Kasumi-1 (cell line): ENCODE results near the gene GNG4.
"Not testable (repeated sequence)": the region's sequence is repeated elsewhere in the genome, so short reads cannot be mapped to it uniquely, and the experiment has no call there.

Experiments used
- DNase-seq, 2 experiments: peaks; one replicate each; lab custom pipeline; 2025; lab: John Stamatoyannopoulos, UW

GNG4 gene

GRCh38 chr1:235624721-235625333, 24.8 kb downstream of the GNG4 start:
- peak in 1 of 2 experiments; percentile 14 for DNase-seq

GRCh38 chr1:235622936-235623779, 26.4 kb downstream of the GNG4 start:
- DNase-seq, result no peak

DNA sequence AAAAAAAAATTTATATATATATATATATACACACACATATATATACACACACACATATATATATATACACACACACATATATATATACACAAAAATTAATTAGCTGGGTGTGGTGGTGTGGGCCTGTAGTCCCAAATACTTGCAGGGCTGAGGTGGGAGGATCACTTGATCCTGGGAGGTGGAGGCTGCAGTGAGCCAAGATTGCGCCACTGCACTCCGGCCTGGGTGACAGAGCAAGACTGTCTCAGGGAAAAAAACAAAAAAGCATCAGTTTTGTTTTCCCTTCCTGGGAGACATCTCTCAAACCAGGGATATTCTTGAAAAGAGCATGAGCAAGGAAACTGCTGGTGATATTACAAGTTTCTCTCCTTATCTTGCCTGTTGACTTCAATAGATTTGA, 30.4 kb downstream of the GNG4 start:
- not testable (repeated sequence) for DNase-seq

GRCh38 chr1:235617808-235618207, 31.8 kb downstream of the GNG4 start:
- DNase-seq, result no peak

- DNase-seq, result no peak
These were observed 32.4 kb downstream of the GNG4 start for GRCh38 chr1:235617140-235617539.

GRCh38 chr1:235614442-235614954, 35.1 kb downstream of the GNG4 start:
- no peak for DNase-seq

- no peak for DNase-seq
These were observed 36.0 kb downstream of the GNG4 start for GRCh38 chr1:235613602-235614001.

- DNase-seq, result no peak
These were observed 36.8 kb downstream of the GNG4 start for GRCh38 chr1:235612761-235613160.

DNA sequence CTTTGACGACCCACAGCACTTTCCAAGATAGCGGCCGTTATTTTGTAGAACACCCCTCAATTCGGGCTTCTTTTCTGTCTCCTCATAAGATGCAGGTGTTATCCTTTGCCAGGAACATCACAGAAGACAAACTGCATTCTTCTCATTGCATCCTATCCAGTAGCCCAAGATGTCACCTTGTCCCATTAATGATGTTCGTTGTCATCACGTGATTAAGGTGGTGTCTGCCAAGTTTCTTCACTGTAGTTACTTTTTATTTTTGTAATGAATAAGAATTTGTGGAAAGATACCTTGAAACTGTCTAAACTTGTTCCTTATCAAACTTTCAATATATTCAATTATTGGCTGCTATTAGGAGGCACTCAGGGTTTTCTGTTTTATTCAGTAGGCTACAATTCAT, 39.4 kb downstream of the GNG4 start:
- DNase-seq, result no peak

DNA sequence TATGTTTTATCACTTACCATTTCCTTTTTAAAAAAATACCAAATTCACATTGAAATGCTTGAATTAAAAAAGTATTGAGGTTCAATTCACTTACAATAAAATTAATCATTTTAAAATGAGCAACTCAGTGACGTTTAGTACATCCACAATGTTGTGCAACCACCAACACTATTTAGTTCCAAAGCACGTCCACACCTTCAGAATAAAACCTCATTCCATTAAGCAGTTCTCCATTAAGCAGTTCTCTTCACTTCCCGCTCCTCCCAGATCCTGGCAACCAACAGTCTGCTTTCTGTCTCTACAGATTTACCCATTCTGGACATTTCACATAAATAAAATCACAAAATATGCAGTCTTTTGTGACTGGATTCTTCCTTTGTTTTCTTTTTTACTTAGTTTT, 41.3 kb downstream of the GNG4 start:
- no peak for DNase-seq

DNA sequence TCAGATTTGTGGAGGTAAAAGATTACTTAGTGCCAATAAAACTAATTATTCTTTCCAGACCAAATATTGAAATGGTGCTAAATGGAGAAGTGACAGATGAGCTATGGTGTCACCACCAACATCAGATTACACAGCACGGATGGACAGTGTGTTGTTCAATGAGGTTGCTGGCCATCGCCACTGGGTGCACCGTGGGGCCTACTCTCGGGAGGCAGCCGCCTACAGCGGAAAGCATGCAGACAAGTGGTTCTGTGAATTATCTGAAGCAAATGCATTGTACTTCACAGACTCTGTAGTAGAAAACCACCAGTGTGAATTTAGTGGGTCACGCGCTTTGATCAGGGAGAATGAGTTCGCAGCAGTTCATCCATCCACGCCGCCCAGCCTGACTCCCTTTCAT, 42.3 kb downstream of the GNG4 start:
- no peak for DNase-seq

- DNase-seq, result peak in 1 of 2 experiments; percentile 33
These were observed 48.5 kb downstream of the GNG4 start for GRCh38 chr1:235601104-235601503.

DNA sequence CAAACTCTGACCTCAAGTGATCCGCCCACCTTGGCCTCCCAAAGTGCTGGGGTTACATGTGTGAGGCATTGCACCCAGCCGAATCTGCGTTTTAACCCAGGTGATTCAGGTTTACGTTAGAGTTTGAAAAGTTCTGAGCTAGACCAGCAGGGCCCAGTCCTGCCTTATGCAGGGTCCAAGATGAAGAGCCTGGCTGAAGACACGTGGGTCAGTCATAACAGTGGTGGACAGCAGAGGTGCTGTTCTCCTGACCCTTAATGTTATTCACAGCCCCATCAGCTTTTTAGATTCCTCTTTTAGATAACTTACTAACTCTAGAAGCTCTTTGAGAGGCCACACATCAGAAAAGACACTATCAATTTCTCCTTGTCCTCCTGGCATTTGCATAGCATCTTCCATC, 50.0 kb downstream of the GNG4 start:
- no peak for DNase-seq

DNA sequence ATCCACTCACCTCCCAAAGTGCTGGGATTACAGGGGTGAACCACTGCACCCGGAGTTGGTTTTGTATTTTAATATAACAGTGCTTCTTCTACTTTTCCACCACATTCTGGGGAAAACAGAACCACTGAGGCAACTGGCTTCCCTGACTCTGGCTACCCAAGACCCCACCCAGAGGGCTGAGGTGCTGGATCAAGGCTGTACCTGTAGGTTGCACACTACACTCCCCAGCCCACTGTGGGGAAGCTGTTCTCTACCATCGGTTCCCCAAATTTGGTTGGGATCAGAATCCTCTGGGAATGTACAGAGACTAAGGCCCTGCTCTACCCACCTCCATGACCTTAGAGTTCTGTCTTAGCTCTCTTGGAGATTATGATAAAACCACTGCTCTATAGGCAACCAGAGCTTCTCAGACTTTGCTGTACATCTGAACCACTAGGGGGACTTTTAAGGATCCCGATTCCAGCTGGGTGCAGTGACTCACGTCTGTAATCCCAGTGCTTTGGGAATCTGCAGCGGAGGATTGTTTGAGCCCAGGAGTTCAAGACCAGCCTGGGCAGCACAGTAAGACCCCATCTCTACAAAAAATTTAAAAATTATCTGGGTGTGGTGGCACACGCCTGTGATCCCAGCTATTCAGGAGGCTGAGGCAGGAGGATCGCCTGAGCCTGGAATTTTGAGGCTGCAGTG, 51.6 kb downstream of the GNG4 start:
- peak; percentile 62 to 76 for DNase-seq

GRCh38 chr1:235595079-235595478, 54.5 kb downstream of the GNG4 start:
- no peak for DNase-seq

- not testable (repeated sequence) for DNase-seq
These were observed 55.2 kb downstream of the GNG4 start for GRCh38 chr1:235594281-235594895.

GRCh38 chr1:235588916-235589515, 60.6 kb downstream of the GNG4 start:
- no peak for DNase-seq

DNA sequence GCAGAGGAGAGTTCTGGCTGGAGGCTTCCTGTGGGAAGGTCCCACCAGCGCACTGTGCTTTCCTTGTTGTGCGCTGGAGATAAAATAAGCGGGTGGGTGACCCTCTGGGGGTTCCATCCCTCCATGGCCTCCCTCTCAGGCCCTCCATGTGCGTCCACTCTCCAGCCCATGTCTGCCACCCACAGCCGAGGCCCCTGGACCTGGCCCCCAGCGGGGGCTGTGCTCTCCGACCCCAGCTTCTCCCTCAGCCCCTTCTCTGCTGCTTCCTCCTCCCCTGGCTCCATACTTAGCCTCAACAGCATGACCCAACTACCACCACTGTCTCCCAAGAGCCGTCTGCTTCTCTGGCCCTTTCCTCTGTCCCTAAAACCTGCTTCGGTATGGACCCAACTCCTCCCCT, 61.4 kb downstream of the GNG4 start:
- no peak for DNase-seq

DNA sequence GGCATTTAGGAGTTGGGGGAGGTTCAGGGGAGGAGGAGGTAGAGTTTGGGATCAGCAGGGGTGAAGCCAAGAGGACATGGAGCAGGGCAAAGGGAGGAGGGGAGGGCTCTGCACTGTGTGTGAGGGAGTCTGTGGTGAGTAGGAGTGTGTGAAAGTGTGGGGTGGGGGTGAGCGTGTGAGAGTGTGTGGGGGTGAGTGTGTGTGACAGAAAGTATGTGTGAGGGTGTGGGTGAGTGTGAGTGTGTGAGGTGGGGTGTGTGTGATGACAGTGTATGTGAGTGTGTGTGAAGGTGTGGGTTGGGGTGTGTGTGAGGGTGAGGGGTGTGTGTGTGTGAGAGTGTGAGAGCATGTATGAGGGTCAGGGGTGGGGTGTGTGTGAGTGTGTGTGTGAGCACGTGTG, 62.6 kb downstream of the GNG4 start:
- DNase-seq, result no peak

GRCh38 chr1:235586413-235586812, 63.2 kb downstream of the GNG4 start:
- no peak for DNase-seq

- DNase-seq, result no peak
These were observed 64.6 kb downstream of the GNG4 start for GRCh38 chr1:235584973-235585372.

DNA sequence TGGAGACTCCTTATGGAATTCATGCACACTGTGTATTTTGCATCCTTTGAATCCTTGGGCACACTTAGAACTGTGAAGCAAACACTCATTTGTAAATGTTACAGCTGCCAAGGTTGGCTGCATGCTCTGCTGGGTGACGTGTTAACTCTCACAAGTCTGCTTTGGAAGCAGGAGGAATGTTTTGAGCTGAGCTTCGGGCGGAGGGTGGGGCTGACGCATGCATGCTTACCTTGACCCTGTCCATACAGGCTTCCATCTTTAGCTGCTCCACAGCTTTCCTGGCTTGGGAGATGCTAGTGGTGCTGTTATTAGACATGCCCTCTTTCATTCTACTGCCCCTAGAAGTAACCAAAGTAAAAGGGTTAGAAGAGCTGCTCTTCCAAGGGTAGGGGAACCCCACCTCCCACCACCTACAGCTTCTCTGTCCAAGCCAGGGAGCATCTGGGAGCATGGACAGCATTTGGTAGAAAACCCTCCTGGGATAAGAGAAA, 66.0 kb downstream of the GNG4 start:
- DNase-seq, result peak; percentile 30 to 38
